GM21390 (cell line): ENCODE data around the gene FDX2.
"Not testable (repeated sequence)": the region's sequence is repeated elsewhere in the genome, so short reads cannot be mapped to it uniquely, and the experiment has no call there.

Experiments
- ATAC-seq: cut with Tn5 transposase; IDR thresholded peaks from one replicate; pipeline ENCODE4 v1.9.1; 2021; ENCODE audit not compliant: unreplicated experiment

FDX2 gene

GRCh38 chr19:10315335-10316214 is at the start of gene FDX2:
TSS of gene FDX2 (minus strand) at chr19:10316015. CDS start at chr19:10315996, 19 bp downstream.
- peak; percentile 64 for ATAC-seq

GRCh38 chr19:10365518-10365917 is 49.7 kb upstream of the FDX2 start:
- no peak for ATAC-seq

- no peak for ATAC-seq
Measured at GRCh38 chr19:10364644-10365043, 48.8 kb upstream of the FDX2 start.

GRCh38 chr19:10363789-10364281 is 48.0 kb upstream of the FDX2 start:
- ATAC-seq: no peak

- ATAC-seq: no peak
Measured at GRCh38 chr19:10362259-10362658, 46.4 kb upstream of the FDX2 start.

- ATAC-seq: no peak
Measured at GRCh38 chr19:10361569-10362011, 45.8 kb upstream of the FDX2 start.

- ATAC-seq: no peak
Measured at GRCh38 chr19:10356431-10356830, 40.6 kb upstream of the FDX2 start.

- ATAC-seq: no peak
Measured at GRCh38 chr19:10353793-10354391, 38.1 kb upstream of the FDX2 start.

- no peak for ATAC-seq
Measured at GRCh38 chr19:10352764-10353671, 37.2 kb upstream of the FDX2 start.

GRCh38 chr19:10346509-10346908 is 30.7 kb upstream of the FDX2 start:
- ATAC-seq: no peak

GRCh38 chr19:10344780-10345179 is 29.0 kb upstream of the FDX2 start:
- no peak for ATAC-seq

GRCh38 chr19:10343495-10343894 is 27.7 kb upstream of the FDX2 start:
- no peak for ATAC-seq

GRCh38 chr19:10339977-10340376 is 24.2 kb upstream of the FDX2 start:
- ATAC-seq: no peak

GRCh38 chr19:10339380-10339960 is 23.7 kb upstream of the FDX2 start, which contains the start of gene ICAM3:
TSS of gene ICAM3 (minus strand) at chr19:10339624. CDS start at chr19:10339614, 10 bp downstream.
- ATAC-seq: peak; percentile 67

- ATAC-seq: no peak
Measured at GRCh38 chr19:10338940-10339339, 23.1 kb upstream of the FDX2 start.

GRCh38 chr19:10336725-10337124 is 20.9 kb upstream of the FDX2 start:
- ATAC-seq: not testable (repeated sequence)

GRCh38 chr19:10335352-10335985 is 19.7 kb upstream of the FDX2 start:
- no peak for ATAC-seq

GRCh38 chr19:10334588-10335351 is 19.0 kb upstream of the FDX2 start:
- no peak for ATAC-seq
